ENCODE data around the gene DAPP1.

- TF ChIP-seq EP300 (IDR thresholded peaks at IDR 0.05) (no peak), CTCF (IDR thresholded peaks at IDR 0.05) (no peak), POLR2A (IDR thresholded peaks at IDR 0.05) (no peak)
These were observed 62.0 kb downstream of the DAPP1 start for GRCh38 chr4:99878604-99879003.
